Measurements from ENCODE around the gene CCSER1.

DNA sequence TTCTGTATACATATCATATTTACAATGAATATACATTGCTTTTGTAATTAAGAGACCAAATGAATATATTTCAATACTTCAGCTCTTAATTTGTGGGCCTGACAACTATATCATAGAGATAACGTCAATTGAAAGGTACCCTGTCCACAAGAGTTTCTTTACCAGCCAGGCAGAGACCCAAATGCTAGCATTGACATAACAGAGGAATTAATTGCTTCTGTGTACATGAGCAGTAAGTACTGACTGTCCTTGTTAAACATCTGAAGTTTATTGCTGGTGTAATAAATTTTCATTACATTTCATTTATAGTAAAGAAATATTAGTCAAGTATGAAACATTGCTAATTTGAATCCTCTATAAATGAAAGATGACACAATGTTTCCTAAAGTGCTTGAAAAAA lies 910.8 kb downstream of the CCSER1 start:
- TF ChIP-seq, protein P1, sequence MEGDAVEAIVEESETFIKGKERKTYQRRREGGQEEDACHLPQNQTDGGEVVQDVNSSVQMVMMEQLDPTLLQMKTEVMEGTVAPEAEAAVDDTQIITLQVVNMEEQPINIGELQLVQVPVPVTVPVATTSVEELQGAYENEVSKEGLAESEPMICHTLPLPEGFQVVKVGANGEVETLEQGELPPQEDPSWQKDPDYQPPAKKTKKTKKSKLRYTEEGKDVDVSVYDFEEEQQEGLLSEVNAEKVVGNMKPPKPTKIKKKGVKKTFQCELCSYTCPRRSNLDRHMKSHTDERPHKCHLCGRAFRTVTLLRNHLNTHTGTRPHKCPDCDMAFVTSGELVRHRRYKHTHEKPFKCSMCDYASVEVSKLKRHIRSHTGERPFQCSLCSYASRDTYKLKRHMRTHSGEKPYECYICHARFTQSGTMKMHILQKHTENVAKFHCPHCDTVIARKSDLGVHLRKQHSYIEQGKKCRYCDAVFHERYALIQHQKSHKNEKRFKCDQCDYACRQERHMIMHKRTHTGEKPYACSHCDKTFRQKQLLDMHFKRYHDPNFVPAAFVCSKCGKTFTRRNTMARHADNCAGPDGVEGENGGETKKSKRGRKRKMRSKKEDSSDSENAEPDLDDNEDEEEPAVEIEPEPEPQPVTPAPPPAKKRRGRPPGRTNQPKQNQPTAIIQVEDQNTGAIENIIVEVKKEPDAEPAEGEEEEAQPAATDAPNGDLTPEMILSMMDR (IDR thresholded peaks at IDR 0.05) = no peak
- no peak for TF ChIP-seq POLR2A (IDR thresholded peaks at IDR 0.05)
